GM18909 (cell line): ENCODE results near the gene KLF16.

Experiments
- ATAC-seq: cut with Tn5 transposase; IDR thresholded peaks from one replicate; pipeline ENCODE4 v1.9.1; 2021; ENCODE audit warnings: mild to moderate bottlenecking; ENCODE audit not compliant: unreplicated experiment, poor library complexity

KLF16 gene

DNA sequence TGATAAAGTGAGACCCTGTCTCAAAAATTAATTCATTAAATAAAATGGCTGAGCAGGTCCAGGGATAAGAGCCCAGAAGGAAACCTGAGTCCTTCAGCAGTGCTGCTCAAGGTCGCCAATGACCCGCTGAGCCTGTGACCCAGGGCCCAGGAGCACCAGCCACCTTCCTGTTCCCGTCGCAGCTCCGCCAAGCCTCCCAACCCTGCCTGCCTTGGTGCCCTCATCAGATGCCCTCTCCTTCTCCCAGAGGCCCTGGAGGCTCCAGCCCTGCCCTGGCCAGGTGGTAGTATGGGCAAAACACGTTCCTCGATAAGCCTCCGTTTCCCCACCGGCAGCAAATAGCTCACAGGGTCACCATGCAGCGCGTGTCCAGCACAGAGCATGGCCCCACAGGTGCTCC is 17.7 kb downstream of the KLF16 start:
- no peak for ATAC-seq

GRCh38 chr19:1845125-1845515 is 18.3 kb downstream of the KLF16 start:
- no peak for ATAC-seq

GRCh38 chr19:1844513-1845124 is 18.8 kb downstream of the KLF16 start:
- ATAC-seq = no peak

DNA sequence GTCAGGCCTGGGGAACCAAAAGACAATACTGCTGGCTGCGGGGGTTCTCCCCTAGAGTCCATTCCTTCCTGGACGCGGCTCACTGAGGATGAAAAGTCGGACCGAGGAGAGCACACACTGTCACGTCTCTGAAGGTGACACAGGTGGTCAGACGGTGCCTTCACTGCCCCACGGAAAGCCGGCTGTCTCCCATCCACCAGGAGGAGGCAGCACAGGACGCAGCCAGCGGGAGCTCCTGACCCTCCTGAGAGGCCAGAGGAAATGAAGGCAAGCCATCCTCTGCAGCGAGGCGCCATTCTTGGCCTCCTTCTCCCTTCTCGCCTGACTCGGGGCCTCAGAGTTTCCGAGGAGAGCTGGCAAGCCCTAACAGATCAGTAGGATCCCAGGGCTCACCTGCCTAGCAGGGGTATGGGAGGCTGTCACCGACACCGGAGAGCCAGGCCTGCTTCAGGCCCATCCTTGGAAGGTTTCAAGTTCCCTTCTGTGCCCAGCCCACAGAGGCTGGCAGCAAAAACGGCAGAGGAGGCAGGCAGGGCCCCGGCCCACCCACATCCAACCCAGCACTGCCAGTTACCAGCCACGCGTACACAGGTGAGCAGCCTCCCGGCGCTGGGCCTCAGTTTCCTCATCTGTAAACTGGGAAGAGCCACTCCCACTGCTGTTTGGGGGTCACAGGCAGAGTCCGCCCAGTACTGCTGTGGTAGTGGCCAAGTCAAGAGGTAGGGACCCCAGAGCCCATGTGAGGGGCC is 19.6 kb downstream of the KLF16 start:
- no peak for ATAC-seq

- no peak for ATAC-seq
Observed at GRCh38 chr19:1843116-1843515, 20.3 kb downstream of the KLF16 start.

DNA sequence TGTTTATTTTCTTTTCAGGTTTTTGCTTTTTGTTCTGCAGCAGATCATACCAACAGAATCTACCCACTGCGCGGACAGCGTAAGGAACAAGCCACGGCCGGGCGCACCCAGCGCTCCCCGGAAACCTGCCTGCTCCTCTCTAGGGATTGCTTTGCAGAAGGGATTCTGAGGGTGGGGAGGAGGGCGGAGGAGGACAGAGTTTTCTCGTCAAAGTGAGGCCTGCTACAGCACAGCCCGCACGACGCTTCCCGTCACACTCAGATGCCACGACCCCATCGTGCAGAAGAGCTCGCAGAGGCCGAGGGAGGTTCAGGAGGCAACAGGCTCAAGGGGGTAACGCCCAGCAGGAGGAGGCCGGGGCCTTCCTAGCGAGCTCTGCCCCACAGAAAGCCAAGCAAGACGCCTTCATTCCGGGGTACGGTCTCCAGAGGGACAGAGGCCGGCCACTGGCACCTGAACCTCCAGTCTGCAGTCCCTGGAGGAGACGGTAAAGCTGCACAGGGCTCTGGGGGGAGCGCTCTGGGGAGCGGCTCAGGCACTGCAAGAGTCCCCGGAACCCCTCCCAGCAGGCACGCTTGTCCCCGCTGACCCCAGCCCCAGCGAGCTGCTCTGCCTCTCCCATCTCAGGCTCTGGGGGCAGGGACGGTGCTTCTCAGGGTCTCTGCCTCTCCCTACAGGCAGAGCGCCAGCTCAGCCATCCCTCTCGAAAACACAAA is 22.0 kb downstream of the KLF16 start:
- no peak for ATAC-seq

DNA sequence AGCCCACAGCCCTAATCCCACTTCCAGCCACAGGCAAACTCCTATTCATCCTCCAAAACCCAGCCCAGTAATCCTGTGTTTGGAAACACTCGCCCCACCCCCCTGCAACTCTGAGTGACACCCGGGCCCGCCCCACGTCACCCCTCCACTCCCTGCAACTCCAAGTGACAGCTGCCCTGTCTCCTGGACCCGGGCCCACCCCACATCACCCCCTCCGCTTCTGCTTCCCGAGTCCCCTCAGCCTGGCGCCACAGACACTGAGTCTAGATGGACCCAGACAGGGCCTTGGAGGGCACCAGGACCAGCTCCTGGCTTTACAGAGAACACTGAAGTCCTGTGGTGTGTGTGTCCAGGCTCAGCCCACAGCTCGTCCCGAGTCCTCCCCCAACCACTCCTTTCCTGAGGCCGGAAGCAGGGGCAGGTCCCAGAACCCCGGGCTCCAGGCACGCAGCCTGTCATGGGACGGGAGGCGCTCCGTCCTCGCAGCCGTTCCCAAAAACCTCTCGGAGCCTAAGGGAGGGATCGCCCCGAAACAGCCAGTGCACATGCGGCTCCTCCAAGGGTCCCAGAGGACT is 22.8 kb downstream of the KLF16 start:
- ATAC-seq = no peak

- no peak for ATAC-seq
Observed at GRCh38 chr19:1839658-1840540, 23.5 kb downstream of the KLF16 start.

- no peak for ATAC-seq
Observed at GRCh38 chr19:1837625-1838105, 25.7 kb downstream of the KLF16 start.

- no peak for ATAC-seq
Observed at GRCh38 chr19:1837222-1837565, 26.2 kb downstream of the KLF16 start.

DNA sequence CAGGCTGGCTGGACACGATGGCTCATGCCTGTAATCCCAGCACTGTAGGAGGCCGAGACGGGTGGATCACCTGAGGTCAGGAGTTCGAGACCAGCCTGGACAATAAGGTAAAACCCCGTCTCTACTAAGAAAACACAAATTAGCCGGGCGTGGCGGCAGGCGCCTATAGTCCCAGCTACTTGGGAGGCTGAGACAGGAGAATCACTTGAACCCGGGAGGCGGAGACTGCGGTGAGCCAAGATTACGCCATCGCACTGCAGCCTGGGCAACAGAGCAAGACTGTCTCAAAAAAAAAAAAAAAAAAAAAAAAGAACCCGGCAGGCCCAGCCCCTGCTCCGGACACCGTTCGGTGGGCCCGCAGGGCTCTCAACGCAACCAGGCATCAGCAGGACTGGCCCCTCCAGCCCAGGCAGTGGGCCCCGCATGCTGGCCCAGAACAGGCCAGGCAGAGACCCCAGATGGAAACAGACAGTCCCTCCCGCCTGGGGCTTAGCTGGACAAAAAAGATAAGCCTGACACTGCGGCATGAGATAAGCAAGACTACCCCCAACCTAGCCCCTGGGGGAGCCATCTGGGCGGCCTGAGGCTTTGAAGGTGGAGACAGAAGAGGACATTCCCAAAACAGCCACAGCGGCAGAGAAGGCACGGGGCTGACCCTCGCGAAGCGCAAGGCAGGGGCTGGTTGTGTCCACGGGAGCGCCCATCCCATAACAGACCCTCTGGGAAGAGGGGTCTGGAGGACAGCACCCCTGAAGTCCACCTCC is 26.7 kb downstream of the KLF16 start:
- no peak for ATAC-seq

DNA sequence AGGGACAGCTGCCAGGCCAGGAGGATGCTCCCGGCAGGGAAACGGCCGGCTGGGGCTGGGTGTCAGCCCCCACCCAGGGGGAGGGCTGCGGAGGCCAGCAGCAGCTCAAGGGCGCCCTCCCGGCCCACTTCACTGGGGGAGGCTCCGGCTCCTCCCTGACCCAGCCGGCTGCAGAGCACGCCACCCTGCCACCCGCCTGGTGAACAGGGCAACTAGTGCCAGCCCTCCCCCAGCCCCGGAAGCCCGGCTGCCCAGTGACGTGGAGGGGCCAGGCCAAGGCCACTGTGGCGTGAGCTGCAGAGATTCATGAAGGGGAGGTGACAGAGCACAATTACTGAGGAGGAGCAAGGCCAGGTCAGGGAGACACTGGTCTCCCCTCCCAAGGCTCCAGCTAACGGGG is 29.8 kb downstream of the KLF16 start:
- ATAC-seq = no peak

GRCh38 chr19:1832046-1832663 is 31.2 kb downstream of the KLF16 start:
- no peak for ATAC-seq

GRCh38 chr19:1830978-1831377 is 32.4 kb downstream of the KLF16 start:
- no peak for ATAC-seq

GRCh38 chr19:1830568-1830967 is 32.8 kb downstream of the KLF16 start:
- no peak for ATAC-seq

- no peak for ATAC-seq
Observed at GRCh38 chr19:1829958-1830357, 33.4 kb downstream of the KLF16 start.

GRCh38 chr19:1828279-1829238 is 34.8 kb downstream of the KLF16 start:
- ATAC-seq = no peak
